Measurements from ENCODE around the gene PDE6H.

PDE6H gene

DNA sequence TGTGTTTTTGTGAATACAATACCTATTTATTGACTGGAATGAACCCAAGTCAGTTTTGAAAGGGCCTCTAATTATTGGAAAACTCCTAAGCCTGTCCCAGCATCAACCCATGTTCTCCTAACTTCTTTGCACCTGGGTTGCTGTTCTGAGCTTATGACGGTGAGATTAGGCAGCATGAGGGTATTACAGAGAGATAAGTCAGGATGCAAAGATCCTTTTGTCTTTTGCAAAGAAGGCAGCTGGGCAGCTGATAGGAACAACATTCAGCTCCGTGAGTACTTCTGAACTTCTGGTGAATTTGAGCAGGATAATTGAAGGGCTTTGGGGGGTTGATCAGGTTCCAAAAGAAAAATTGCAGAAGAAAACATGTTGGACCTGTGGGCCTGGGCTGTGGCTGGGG is at the start of gene PDE6H:
TSS of gene PDE6H (plus strand) at position 227 of the 400 bp plus-strand sequence. CDS start 4,971 bp downstream, outside the sequence.
- no peak for DNase-seq

- no peak for DNase-seq
Observed at GRCh38 chr12:14923944-14924343, 48.9 kb upstream of the PDE6H start.

- DNase-seq, result no peak
Observed at GRCh38 chr12:14924541-14924940, 48.3 kb upstream of the PDE6H start.

DNA sequence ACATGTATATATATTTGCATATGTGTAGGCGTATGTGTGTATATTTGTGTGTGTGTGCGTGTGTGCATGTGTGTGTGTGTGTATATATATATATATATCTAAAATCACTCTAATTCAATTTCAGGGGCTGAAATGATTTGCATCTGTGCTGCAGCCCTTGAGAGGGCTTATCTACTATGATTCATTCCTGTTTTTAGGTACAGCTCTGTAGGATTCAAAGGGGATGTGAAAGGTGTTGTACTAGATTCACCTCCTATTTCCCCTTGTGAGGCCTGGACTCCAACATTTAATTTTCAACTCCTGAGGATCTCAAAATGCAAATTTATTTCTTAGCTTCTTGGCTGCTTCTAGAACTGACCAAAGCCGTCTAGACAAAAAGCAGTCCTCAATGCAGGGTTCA is 45.6 kb upstream of the PDE6H start:
- no peak for DNase-seq

DNA sequence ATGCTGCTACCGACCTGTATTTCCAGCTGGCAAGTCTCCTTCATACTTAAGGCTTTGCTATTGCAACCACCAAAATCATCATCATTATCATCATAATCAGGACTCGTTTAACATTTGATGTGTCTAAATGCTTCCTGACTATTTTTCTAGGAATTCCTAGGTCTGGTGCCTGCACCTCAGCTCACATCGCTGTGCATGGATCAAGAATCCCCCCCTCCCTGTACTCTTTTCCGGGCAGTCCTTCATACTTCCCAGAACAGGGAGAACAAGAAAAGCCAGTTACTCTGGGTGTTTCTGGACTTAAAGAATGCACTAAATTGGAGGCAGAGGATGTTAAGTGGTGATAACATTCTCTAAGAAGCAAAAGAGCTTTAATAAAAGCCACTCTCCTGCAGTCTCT is 43.9 kb upstream of the PDE6H start:
- no peak for DNase-seq

DNA sequence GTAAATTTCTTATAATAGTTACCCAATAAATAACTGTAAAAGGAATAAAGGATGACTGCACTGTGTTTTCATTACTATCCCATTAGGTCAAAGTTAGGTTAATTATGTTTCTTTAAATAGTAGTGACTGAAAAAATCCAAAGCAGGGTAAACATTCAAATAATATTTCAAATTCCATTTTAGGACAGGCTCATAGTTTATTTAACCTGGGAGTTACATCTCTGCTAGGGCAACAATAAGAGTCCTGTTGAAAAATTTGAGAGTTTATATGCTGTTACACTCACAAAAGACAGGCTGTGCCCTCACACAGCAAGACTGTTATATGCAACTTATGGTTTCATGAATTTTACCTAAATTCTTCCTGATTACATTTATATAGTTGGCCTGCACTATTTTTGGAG is 42.5 kb upstream of the PDE6H start:
- no peak for DNase-seq

DNA sequence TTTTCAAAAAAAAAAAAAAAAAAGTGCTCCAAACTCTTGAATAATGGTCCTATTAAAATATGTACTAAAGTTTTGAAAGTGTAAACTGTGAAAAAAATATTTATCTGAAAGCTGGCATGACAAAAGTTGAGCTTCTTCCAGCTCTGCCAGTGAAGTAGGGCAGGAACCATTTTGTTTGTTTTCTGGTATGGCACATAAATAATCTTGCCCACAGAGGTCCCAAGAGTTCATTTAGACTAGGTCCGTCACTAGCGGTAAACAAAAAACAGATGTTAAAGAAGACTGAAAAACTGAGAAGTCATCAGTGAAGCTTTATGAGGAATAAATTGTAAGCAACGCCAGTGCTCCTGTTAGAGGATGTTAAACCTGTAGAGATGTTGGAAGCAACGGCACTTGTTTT is 41.5 kb upstream of the PDE6H start:
- no peak for DNase-seq

DNA sequence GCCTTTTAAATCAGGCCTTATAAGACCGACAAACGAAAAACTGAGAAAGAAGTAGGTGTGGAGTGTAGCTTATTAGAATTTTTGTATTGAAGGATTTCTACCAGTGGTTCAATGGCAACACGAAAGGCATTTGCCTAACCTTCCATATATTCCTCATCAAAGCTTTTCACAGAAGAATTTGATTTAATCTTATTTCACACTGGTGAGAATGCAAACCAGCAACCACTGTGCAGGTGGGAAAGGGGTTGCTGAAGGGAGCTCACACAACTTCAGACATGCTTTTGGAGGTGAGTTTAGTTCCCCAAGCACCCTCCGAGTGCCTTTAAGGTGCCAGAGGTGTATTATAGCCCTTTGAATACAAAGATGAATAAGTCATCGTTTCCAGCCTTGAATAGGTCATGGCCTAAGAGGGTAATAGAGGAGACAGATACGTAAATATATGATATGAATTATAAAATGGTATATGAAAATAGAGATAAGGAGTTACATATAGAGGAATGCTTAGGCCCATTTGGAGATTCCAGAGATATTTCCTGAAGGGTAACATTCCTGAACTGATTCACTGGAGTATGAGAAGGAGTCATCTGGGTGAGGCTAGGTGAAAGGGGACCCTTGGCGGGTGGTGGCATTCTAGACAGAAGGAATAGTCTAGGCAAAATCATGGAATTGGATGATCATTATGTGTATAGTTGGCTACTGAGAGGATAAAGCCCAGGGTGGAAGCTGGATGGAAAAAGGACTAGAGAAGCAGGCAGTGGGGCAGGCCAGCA is 40.9 kb upstream of the PDE6H start:
- no peak for DNase-seq

GRCh38 chr12:14934511-14934910 is 38.3 kb upstream of the PDE6H start:
- DNase-seq, result no peak

DNA sequence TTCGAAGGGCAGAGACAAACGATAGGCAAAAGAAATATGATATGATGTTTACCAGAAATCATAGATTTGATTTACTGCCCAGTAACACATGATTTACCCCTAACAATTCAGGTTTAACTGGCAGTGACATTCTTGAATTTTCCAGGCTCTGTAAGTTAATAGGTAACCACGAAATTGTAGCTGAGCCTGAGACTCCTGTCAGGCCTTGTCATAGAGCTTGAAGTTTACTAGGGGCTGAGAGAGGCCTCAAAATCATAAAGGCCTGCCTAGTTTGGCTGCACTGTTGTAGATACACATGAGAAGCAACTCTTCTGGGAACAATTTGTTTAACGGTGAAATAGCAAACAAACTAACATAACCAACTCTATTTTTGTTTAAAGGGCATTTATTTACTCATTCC is 37.8 kb upstream of the PDE6H start:
- DNase-seq, result no peak

- no peak for DNase-seq
Observed at GRCh38 chr12:14936224-14936861, 36.5 kb upstream of the PDE6H start.

DNA sequence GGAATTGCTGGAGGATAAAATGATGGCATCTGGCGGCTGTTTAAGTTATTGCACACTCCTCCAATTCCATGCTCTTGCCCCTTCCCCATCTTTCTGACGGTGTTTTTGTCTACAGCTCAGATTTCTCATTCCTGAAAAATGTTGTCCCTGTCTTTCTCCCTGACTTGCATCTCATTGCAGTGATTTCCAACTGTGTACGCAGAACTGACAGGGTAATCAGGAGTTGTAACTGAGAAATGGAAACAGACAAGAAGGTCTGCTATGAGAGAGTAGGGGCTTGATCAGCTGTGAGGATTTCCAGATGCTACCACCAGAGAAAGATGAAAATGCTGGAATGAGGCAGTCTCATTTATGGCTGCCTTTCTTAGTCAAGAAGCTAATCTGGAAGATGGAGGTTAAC is 35.8 kb upstream of the PDE6H start:
- DNase-seq, result no peak

DNA sequence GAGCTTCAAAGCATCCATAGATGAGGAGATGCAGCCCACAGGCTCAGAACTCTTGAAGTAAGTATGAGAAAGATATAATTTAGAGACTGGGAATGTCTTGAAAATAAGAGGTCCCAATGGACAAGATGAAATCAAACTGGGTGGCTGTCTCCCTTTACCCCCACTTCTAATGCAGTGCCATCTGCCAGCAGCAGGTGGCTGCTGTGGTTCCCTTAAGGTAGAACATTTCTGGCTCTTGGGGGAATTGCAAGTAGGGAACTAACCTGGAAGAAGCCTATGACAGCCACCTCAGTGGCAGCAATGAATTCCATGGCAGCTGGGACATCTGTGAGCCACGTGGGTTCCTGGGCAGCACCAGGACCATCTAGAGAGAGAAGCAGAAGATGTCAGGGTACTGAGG is 35.2 kb upstream of the PDE6H start:
- DNase-seq, result peak; percentile 56

DNA sequence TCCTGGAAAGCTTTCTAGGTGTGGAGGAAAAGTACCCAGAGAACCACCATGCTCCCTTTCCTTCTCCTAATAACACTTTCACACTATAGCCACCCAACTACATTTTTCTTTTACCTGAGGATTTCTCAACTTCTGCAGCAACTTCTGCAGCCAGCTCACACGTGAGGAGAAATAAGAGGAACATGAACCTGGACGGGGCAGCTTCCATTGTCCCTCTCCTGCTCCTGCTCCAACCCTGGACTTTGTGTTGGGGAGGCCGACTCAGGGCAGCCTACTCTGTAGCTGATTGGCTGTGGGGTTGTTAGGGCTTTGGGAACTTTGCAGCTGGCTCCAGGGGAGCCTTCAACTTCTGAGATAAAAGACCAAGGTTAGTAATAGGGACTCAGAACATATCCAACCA is 34.5 kb upstream of the PDE6H start, which contains the start of gene ERP27:
TSS of gene ERP27 (minus strand) at position 237 of the 400 bp plus-strand sequence. CDS start at position 208, 29 bp downstream.
- DNase-seq, result no peak

GRCh38 chr12:14941369-14941768 is 31.5 kb upstream of the PDE6H start:
- no peak for DNase-seq

DNA sequence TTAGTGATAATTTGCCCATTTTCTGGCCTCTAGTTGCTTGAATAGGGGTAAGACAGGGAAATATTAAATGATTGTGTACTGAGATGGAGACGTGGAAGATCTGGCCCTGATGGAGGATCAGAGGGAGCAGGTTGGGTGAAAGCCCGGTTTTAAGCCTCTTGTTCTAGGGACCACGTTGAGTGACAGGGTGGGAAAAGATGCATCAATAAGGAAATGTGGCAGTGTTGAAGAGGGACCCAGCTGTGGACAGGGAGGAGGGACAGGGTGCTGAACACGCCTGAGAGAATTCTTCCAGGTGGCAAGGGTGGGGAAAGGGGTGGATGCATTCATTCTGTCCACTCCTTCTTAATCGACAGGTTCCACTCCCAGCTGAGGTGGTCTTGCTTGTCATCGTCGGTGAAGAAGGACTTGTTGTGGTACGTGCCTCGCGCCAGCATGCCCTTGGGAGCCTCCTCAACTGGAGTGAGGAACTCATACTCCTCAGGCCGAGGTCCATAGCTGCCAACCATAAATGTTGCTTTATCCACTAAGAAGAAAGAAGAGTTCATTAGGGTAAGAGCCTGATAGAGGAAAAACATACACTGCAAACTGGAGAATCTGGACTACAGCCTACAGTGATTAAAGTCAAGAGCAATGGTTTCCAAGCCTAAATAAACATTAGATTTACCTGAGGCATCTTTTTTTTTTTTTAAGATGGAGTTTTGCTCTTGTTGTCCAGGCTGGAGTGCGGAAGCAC is 30.5 kb upstream of the PDE6H start:
- no peak for DNase-seq

- DNase-seq, result no peak
Observed at GRCh38 chr12:14946162-14946561, 26.7 kb upstream of the PDE6H start.

DNA sequence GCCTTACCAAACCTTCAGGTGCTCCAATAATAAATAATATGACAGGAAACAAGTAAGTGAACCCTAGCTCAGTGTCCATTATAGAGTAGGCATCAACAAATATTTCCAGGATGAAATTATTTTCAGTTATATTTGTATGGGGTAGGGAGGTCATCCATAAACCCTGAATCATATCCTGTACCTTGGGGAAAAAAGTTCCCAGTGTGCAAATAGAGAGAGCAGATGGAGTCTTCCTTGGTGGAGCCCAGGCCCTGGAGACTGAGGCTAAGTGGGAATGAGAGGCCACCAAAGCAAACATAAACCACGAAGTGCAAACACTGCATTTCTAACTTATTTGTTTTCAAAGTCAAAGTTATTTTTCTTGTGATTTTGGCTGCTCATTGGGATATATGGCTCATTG is 26.0 kb upstream of the PDE6H start:
- DNase-seq, result no peak

- DNase-seq, result peak; percentile 95
Observed at GRCh38 chr12:14948672-14949071, 24.2 kb upstream of the PDE6H start.

DNA sequence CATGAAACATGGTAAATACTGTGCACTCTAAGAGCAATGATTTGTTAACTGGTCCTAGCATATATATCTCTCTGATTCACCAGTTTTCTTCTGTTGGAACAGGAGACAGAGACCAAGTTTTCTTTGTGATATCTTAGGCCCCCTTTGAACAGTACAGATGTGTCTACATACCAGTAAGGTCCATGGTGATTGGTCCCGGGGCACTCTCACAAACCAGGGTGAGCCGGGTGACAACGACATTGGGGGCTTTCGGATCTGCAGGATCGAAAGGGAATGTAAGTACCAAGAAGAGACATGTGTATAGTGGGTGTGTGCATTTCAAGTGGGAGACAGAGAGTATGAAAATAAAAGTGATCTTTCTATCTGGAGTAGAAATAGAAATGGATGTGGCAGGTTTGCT is 23.2 kb upstream of the PDE6H start:
- no peak for DNase-seq

- DNase-seq, result no peak
Observed at GRCh38 chr12:14950421-14950820, 22.4 kb upstream of the PDE6H start.

- peak; percentile 15 for DNase-seq
Observed at GRCh38 chr12:14950982-14951746, 21.7 kb upstream of the PDE6H start.

DNA sequence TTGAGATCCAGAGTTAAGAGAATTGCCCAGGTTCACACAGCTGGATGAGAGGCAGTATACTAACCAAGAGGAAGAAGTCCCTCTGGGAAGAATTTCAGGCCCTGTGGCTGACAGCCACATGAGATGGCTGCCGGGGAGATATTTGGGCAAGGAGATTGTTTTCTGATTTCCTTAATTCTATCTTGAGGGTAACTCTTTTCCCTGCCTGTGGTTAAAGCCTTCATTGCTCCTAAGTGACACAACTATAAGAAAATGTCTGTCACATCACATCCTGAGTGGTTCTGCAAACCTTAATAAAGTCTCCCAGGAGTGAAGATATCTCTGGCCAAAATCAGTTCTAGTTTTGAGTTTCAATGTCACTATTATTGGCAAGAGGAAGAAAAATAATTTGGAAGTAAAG is 21.0 kb upstream of the PDE6H start:
- DNase-seq, result no peak
